SK-N-MC (cell line): Measurements from ENCODE around the gene POLD2.

Source experiments
- EZH2 ChIP-seq: fragments of 200-600 bp; sonication (generic); IDR thresholded peaks from one replicate; pipeline ENCODE4 v1.6.1; 2017; ENCODE audit warnings: antibody characterized with exemption
- POLR2AphosphoS5 ChIP-seq: IDR thresholded peaks from 2 replicates; pipeline ENCODE4 v1.6.1; 2012; ENCODE audit warnings: mild to moderate bottlenecking, low read depth, low read length, borderline replicate concordance

- no peak for TF ChIP-seq EZH2
- TF ChIP-seq POLR2AphosphoS5: no peak; the same call in 1 of the 2 replicates
These were observed 10.9 kb downstream of the POLD2 start for GRCh38 chr7:44112231-44112996.
